Limb (tissue), 2 donors: ENCODE measurements around the gene STRADB.
A peak's percentile ranks its signal among the peaks of the same experiment; 100 is the strongest.
"Not testable (repeated sequence)": the region's sequence is repeated elsewhere in the genome, so short reads cannot be mapped to it uniquely, and the experiment has no call there.

Source experiments
- DNase-seq, 2 donors: peaks; one replicate each; pipeline ENCODE4 v3.0.0-alpha.2; 2016; ENCODE audit errors: extremely low spot score in 2 of 2

Gene STRADB, protein sequence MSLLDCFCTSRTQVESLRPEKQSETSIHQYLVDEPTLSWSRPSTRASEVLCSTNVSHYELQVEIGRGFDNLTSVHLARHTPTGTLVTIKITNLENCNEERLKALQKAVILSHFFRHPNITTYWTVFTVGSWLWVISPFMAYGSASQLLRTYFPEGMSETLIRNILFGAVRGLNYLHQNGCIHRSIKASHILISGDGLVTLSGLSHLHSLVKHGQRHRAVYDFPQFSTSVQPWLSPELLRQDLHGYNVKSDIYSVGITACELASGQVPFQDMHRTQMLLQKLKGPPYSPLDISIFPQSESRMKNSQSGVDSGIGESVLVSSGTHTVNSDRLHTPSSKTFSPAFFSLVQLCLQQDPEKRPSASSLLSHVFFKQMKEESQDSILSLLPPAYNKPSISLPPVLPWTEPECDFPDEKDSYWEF

DNA sequence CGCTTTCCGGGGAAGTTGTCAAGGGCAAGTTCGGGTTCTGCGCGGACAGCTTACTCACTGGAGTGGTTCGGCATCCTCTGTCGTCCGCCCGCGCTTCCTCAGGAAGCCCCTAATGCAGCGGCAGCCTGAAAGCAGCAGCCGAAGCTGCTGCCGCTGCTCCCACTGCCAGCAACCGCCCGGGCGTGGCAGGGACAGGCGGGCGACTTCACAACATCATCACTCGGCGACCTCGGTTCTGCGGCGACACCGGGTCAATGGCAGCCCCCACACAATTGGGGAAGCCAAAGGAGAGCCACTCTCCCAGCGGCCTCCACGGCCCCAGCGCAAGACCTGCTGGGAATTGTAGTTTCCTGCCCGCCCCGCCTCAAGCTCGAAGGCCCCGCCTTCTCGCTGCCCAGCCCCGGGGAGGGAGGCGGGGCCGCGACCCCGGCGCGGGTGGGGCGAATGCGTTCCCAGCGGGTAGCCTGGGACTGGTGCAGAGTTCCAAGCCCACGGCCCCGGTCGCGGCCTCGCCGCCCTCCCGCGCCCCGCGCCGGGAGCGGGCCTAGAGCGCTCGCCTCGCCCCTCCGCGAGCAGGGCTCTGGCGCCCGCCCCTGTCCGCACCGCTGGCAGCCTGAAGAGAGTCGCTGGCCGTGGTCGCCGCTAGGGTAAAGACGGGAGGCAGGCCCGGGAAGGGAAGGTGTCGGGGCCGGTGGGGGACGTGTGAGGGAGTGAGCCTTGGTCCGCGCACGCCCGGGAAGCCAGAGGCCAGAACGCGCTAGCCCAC lies at the start of gene STRADB, which contains the start of gene TRAK2:
Gene STRADB (plus strand): TSS at position 449 of the 766 bp plus-strand sequence. CDS start 3,101 bp downstream, outside the sequence.
Gene TRAK2 (minus strand): TSS at position 167 of the 766 bp plus-strand sequence. CDS start 30,951 bp downstream, outside the sequence.
- DNase-seq, result peak; percentile 95 to 96

DNA sequence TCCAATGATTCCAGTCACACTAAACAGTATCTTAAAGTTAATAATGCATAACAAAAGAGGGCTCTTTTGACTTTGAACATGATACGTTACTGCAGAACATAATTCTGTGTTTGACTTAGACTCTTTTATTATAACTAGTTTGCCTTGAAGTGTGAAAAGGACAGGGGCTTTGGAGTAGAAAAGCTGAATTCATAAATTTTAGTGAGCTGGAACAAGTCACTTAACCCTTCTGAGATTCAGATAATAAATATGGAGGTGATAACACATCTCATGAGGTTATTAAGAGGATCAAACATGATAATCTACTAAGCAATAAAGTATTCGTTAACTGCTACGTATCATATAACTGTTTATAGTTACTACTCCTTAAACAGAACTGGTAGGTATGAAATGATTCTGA lies 49.7 kb upstream of the STRADB start:
- no peak for DNase-seq

DNA sequence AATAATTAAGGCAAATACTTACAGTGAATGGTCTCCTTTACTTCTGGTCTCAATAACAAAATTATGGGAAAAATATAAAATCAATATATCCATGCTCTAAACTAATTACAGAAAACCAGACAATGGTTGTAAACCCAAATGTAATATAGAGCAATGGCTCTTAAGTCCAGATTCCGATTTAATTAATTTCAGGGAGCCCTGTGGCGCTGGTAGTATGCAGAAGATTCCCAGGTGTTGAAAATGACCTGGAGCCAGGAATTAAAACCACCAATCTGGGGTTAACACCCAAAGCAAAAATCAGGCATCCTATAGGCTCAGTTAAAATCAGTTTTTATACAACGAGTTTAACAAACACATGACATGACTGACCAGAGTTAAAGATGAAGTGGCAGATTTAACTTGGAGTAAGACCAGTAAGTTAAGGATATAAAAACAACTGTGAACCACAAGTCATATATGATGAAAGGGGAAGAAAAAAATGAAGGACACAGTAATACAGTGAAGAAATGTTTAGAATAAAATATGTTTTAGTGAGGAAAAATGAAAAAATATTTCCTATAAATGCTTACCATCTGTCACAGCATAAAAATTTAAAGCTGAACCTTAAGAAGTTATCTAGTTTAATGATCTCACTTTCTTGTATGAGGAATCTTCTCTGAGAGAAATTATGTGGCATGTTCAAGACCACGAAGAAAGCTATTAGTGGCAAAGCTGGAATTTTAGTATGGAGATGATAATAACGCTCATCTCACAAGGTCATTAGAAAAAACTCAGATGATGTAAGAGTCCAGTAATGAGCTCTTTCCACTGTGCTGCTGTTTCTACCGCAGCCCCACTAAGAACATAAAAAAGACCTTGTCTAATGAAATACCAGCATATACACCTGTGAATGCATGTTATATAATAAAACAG lies 48.6 kb upstream of the STRADB start:
- DNase-seq, result no peak

DNA sequence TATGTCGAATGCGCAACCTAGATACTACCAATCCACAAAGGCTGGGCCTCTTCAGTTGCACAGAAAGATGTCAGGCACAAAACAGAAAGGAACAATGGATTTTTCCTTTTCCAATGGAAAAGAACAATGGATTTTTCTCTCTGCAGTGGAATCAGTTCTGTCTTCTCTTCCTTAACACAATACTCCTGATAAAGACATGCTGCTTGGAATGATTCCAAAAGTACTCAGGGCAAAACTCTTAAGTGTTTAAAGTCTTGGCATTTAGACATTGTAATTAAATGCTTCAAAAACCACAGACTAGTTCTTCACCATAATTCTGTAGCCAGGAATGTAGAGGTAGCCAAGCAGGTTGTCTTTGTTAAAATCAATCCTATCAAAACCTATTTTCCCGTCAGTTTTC lies 47.7 kb upstream of the STRADB start:
- DNase-seq, result no peak

DNA sequence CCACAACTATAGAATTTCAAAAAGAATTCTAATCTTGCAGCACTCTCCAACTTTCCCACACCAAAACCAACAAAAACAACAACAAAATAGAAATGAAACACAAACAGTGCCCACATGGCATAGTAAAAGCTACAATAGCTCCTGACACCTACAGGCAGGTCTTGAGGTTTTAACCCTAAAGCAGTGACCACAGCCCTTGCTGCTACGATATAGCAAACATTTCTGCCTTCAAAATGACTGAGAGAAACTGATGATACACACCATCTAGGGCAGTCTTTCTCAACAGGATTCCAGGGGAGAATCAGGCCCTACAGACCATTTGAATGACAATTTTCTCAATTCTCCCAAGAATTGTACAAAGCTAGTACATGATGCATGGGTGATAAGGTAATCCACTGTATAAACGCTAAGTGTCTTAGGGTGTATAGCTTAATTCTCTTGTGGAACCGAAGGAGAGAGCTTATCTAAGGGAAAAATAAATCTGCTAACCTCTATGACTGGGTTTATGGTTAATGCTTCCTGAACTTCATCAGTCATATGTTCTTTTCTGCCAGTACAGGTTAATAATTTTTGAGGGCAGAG lies 46.8 kb upstream of the STRADB start:
- no peak for DNase-seq

DNA sequence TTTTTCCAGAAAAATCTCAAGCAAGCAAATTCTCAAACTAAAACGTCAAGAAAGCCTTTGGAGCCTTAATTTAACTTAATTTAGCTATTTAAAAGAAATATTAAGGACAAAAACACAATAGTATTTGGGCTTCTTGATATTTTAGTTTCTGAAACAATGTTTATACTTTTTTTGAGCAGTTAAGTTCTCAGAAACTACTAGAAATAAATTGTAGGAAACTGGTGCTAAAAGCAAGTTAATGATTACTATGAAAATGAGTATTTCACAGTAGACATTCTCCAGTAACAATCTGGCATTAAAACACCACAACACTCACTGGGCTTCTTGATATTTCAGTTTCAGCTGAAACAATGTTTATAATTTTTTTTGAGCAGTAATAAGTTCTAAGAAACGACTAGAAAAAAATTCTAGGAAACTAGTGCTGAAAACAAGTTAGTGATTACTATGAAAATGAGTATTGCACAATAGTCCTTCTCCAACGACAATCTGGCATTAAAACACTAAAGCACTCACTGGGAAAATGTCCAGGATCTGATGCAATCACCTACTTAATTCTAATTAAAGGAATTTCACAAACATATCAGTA lies 45.4 kb upstream of the STRADB start:
- DNase-seq, result no peak

DNA sequence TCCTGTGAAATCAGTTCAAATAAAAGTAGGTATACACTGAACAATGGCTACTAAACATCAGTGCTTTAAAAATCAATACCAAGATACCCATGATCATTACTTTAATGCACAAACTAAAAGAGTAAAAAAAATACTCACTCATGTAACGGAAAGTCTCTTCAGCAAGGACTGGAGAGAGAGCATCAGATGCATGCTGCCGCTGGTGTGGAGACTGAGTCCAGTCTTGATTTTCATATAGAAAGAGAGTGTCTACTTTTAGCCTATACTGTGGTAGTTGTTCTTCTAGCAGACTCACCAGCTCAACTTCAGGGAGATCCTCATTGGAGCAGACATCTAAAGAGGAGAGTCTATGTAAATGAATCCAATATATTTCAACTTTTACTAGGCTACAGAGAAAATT lies 44.3 kb upstream of the STRADB start:
- DNase-seq, result no peak

DNA sequence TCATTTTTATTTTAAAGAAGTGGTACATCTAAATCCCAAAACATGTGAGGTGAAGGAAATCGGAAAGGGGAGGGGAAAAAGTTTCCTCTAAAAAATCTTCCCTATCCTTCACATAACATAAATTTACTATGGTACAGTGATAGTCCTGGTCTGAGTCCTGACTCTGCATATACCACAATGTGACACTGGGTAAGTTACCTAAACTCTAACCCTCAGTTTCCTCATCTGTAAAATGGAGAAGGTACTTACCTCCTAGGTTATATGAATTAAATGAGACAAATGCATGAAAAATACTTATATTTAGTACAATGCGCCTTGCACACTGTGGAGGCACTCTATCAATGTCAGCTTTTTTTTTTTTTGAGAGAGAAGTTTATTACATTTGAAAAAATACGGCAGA lies 42.6 kb upstream of the STRADB start:
- no peak for DNase-seq

DNA sequence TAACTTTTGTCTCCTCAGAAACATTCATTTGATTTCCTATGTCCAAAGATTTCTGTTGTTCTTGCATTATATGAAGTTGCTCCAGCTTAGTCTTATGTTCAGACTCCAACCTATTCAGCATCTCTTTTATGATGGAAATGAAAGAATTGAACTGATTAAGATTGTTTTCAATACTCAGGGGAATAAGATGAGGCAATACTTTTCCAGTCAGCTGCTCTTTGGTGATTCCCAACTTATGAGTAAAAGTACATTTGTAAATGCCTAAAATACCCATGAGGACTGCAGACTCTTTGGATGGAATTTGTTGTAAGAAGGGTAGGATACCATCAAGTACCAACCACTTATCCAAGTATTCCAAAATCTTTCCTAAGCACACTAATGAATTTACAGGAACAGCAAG lies 40.1 kb upstream of the STRADB start:
- DNase-seq, result no peak

DNA sequence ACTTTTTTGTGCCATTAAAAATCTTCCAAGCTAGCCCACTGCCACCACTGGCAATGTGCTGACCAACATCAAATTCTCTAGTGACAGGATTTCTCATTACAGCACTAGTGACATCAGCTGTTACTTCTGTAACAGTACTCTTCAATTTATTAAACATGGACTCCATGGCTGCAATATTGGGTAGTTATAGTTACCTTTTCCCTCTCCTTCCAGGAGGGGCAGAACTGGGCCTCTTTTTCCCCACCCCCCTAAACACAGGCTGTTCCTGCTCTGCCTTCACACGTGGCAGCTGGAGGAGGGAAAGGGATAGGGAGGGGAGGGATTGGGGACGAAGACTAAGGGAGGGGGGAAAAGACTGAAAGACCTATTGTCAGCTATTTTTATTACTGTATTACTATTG lies 38.4 kb upstream of the STRADB start:
- no peak for DNase-seq

DNA sequence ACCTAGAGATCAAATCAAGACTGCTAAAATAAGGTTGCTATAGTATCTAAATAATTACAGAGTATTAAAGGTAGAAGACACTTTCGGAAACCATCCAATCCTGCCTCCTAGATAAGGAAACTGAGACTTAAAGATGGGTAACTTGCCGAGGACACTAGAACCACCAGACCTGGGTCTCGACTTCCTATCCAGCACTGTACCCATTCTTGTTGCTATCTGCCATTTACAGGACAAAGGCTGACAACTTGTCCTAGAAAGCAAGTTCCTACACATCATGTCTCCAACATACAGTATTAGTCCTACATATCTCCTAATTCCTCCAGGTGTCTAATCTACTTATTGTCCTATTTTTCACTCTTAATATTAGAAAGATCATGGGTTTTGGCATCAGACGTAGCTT lies 38.0 kb upstream of the STRADB start:
- DNase-seq, result no peak

DNA sequence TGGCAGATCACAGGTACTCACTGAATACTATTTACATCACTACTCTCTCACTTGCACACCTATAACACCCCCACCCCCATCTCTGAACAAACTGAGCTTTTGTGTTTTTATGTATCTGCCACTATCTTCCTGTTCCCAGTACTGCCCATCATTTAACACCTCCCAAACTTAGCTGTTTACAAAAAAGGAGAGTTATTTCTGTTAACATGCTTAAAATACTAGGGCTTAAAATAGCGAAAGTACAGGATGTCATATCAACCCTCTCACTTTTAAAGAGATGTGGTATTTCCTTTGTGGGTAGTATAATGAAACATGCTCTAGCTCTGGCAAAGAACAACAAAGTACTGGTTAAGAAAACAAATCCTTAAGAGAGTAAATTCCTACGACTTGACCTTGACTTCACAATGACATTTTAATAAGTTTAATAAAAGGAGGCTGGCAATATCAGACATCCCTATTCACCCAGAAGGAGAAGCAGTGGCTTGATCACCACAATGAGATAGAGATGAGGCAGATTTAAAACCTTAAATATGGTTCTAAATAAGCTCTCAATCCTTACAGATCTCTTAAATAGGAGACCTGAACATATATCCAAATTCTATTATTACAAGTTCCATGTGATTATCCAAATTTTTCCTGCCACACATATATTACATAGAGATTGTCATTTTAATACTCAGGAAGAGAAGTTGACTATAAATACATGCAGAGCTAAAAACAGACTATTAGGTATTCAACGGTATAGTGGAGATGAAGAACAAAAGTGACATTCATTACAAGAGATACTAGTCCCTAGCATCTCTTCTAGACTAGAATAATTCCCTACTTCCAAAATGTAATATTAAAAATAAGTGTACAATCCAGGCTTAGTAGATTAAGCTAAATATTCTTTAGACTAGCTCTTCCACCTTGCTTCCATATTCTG lies 37.2 kb upstream of the STRADB start:
- DNase-seq, result no peak

DNA sequence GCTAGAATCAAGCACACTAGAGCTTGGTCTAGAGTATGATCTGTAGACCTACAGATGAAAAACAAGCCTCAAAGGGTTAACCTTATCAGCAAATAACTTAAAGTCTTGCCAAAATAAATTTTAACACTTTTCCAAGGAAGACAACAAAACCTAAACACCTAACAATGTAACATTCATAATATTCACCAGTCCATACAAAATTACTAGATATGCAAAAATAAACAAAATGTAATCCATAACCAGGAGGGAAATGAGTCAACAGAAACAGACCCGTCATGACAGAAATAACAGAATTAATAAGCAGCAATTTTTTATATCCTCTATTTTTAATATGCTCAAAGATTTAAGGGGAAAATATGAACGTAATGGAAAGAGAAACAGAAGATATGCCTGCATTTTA lies 36.4 kb upstream of the STRADB start:
- no peak for DNase-seq

DNA sequence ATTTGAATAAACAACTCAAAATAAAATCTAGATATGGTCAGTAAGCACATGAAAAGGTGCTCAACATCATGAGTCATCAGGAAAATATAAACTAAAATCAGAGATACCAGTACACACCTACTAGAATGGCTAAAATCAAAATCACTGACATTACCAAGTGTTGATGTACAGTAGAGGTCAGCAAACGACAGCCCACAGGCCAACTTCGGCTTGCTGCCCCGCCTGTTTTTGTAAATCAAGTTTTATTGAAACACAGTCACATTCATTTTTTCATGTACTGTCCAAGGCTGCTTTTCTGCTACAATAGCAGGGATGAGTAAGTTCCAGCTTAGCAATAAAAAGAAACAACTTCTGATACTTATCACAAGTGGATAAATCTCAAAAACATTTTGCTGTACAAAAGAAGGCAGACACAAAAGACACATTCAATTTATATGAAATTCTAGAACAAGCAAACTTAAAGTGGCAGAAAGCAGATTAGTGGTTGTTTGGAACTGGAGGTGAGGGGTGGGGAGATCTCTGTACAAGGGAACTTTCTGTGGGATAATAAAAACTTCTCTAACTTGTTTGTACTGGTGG lies 32.4 kb upstream of the STRADB start:
- no peak for DNase-seq

DNA sequence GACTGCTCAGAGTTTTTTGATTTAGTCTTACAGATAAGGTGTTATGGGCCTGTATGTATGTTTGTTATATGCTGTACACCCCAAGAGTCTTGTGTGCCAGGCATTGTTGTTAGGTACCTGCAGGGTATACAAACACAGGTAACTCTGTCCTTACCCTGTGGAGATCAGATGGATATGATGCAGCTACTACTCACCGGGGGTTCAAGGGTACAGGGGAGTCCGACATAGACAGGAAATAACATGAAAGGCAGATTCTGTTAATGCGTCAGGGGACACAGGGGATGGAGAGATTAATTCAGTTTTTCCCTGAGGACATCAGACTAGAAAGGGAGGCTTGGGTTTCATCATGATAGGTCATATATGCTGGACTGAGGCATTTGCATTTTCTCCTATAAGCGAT lies 31.6 kb upstream of the STRADB start:
- DNase-seq, result no peak

DNA sequence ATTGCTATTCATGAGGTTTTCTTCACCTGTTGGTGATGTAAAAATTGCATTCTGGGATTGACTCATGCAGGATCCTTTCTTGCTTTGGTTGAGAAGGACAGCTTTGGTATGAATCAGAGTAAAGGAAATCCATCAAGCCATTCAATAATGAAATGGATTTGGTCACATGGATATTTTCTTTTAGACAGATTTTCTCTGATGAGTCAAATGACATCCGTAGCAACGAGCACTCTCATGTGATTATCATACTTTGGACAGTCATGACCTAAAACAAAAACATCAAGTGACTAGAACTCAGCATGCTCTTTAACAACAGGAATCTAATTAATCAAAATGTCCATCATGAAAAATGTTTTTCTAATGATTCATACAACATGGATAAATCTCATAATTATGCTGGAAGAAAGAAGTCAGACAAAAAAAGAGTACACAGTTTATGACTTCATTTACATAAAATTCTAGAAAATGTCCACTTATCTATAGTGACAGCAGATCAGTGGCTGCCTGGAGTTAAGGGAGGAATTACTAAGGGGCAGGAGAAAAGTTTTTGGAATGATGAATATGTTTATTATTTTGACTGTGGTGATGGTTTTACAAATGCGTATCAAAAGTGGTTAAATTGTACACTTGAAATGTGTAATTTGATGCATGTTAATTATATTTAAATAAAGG lies 31.0 kb upstream of the STRADB start:
- DNase-seq, result no peak

DNA sequence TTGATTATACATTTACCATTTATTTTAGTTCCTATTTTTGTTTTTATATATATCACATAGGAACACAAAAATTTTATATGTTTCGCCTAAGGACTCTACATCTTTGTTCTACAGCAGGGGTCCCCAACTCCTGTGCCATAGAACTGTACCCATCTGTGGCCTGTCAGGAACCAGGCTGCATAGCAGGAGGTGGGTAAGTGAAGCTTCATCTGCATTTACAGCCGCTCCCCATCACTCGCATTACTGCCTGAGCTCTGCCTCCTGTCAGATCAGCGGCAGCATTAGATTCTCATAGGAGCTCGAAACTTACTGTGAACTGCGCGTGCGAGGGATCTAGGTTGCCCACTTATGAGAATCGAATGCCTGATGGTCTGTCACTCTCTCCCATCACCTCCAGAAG lies 25.6 kb upstream of the STRADB start:
- no peak for DNase-seq

DNA sequence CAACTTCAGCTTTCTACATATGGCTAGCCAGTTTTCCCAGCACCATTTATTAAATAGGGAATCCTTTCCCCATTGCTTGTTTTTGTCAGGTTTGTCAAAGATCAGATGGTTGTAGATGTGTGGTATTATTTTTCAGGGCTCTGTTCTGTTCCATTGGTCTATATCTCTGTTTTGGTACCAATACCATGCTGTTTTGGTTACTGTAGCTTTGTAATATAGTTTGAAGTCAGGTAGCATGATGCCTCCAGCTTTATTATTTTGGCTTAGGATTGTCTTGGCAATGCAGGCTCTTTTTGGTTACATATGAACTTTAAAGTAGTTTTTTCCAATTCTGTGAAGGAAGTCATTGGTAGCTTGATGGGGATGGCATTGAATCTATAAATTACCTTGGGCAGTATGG lies 23.2 kb upstream of the STRADB start:
- DNase-seq, result not testable (repeated sequence)

DNA sequence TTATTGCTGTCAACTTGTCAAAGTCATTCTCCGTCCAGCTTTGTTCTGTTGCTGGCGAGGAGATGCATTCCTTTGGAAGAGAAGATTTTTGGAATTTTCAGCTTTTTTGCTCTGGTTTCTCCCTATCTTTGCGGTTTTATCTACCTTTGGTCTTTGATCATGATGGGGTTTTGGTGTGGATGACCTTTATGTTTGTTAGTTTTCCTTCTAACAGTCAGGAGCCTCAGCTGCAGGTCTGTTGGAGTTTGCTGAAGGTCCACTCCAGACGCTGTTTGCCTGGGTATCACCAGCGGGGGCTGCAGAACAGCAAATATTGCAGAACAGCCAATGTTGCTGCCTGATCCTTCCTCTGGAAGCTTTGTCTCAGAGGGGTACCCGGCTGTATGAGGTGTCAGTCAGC lies 21.7 kb upstream of the STRADB start:
- not testable (repeated sequence) for DNase-seq
